CD14-positive monocyte (primary cell): ENCODE data around the gene FKBP2. TPM values are rescaled to one million over a fixed set of nuclear protein-coding genes. Genes with fewer than 3 reads are reported as not detected.

Source experiments
- DNase-seq, 3 donors: peaks; one replicate each; pipeline ENCODE4 v3.0.0-alpha.2; 2011 to 2022
- H2AFZ ChIP-seq: 2 replicates; pipeline ENCODE4 v1.6.0; 2012; ENCODE audit warnings: mild to moderate bottlenecking, low read depth, low read length, inconsistent platforms; ENCODE audit not compliant: insufficient read depth, poor library complexity, severe bottlenecking
- H3K27ac ChIP-seq, 2 donors: 1 replicate in 1 of 2; 2 replicates in 1 of 2; pipeline ENCODE4 v1.5.1; 2012 to 2013; ENCODE audit warnings: low read length in 2 of 2, control low read depth in 1 of 2, inconsistent platforms in 1 of 2, low read depth in 1 of 2, mild to moderate bottlenecking in 1 of 2
- H3K27me3 ChIP-seq, 2 donors: one replicate each; pipeline versions ENCODE4 v1.6.0 to v1.6.1; 2011 to 2013; ENCODE audit warnings: low read length in 2 of 2; ENCODE audit not compliant: control insufficient read depth in 2 of 2, insufficient read depth in 2 of 2
- H3K36me3 ChIP-seq, 2 donors: replicated peaks in 1 of 2; 1 replicate in 1 of 2; 2 replicates in 1 of 2; pipeline versions ENCODE4 v1.5.1 to v1.6.1; 2012 to 2013; ENCODE audit warnings: low read length in 2 of 2, control low read depth in 1 of 2, inconsistent platforms in 1 of 2, mild to moderate bottlenecking in 1 of 2; ENCODE audit not compliant: insufficient read depth in 2 of 2, control insufficient read depth in 1 of 2
- H3K4me1 ChIP-seq, 2 donors: 1 replicate in 1 of 2; 2 replicates in 1 of 2; pipeline versions ENCODE4 v1.5.1 to v1.6.1; 2012 to 2013; ENCODE audit warnings: low read length in 2 of 2, control low read depth in 1 of 2, inconsistent platforms in 1 of 2, mild to moderate bottlenecking in 1 of 2, moderate library complexity in 1 of 2; ENCODE audit not compliant: insufficient read depth in 2 of 2, control insufficient read depth in 1 of 2
- H3K4me2 ChIP-seq: replicated peaks from 2 replicates; pipeline ENCODE3; 2012; ENCODE audit warnings: low read length, moderate library complexity, mild to moderate bottlenecking; ENCODE audit not compliant: poor library complexity, severe bottlenecking; ENCODE audit errors: extremely low read depth
- H3K4me3 ChIP-seq, 3 experiments: fragments of 200-600 bp in 1 of 3; sonication (generic) in 1 of 3; replicated peaks in 1 of 3; 1 replicate in 2 of 3; 2 replicates in 1 of 3; pipeline ENCODE4 v1.5.1; 2011 to 2013; ENCODE audit warnings: low read length in 3 of 3, mild to moderate bottlenecking in 3 of 3, control low read depth in 2 of 3, low read depth in 2 of 3, inconsistent platforms in 1 of 3, moderate library complexity in 1 of 3
- H3K79me2 ChIP-seq: 2 replicates; pipeline ENCODE4 v1.6.0; 2012; ENCODE audit warnings: mild to moderate bottlenecking, control low read depth, inconsistent platforms, low read length, moderate library complexity; ENCODE audit not compliant: insufficient read depth
- H3K9ac ChIP-seq: 2 replicates; pipeline ENCODE4 v1.6.0; 2017; ENCODE audit warnings: low read length, mild to moderate bottlenecking; ENCODE audit not compliant: insufficient read depth, poor library complexity, severe bottlenecking
- H3K9me3 ChIP-seq, 2 donors: replicated peaks in 1 of 2; 1 replicate in 1 of 2; 2 replicates in 1 of 2; pipeline versions ENCODE4 v1.5.1 to v1.6.1; 2012 to 2013; ENCODE audit warnings: low read length in 2 of 2, control low read depth in 1 of 2; ENCODE audit not compliant: control insufficient read depth in 1 of 2, insufficient read depth in 1 of 2
- H4K20me1 ChIP-seq: 2 replicates; pipeline ENCODE4 v1.6.0; 2012; ENCODE audit warnings: mild to moderate bottlenecking, low read length, control low read depth, moderate library complexity; ENCODE audit not compliant: insufficient read depth
- H3K27ac Mint-ChIP-seq, 7 donors: one replicate each; pipeline ENCODE4 v1.8.0; 2020; ENCODE audit warnings: mild to moderate bottlenecking in 7 of 7, mixed read lengths in 7 of 7, moderate library complexity in 6 of 7, inconsistent platforms in 2 of 7
- H3K27me3 Mint-ChIP-seq, 3 donors: one replicate each; pipeline ENCODE4 v1.8.0; 2021 to 2022; ENCODE audit warnings: low read depth in 3 of 3, mild to moderate bottlenecking in 3 of 3, mixed read lengths in 3 of 3, moderate library complexity in 3 of 3, inconsistent platforms in 1 of 3
- H3K36me3 Mint-ChIP-seq, 2 donors: one replicate each; pipeline ENCODE4 v1.8.0; 2020; ENCODE audit warnings: mixed read lengths in 2 of 2, inconsistent platforms in 1 of 2, mild to moderate bottlenecking in 1 of 2
- H3K4me1 Mint-ChIP-seq: one replicate; pipeline ENCODE4 v1.8.0; 2020; ENCODE audit warnings: mild to moderate bottlenecking, mixed read lengths
- H3K4me3 Mint-ChIP-seq, 2 donors: one replicate each; pipeline ENCODE4 v1.8.0; 2020; ENCODE audit warnings: mild to moderate bottlenecking in 2 of 2, mixed read lengths in 2 of 2, moderate library complexity in 1 of 2
- H3K9me3 Mint-ChIP-seq, 7 donors: one replicate each; pipeline ENCODE4 v1.8.0; 2020 to 2022; ENCODE audit warnings: mixed read lengths in 7 of 7, mild to moderate bottlenecking in 6 of 7, moderate library complexity in 6 of 7, inconsistent platforms in 2 of 7
- WGBS: methylation state at CpG from one replicate; pipeline ENCODE4 v1.1.5; 2013; ENCODE audit warnings: missing lambda C conversion rate; ENCODE audit not compliant: insufficient coverage; 5-methylcytosine and 5-hydroxymethylcytosine counted together
- intact Hi-C, 2 donors: fragments of 100-400 bp; cut with micrococcal nuclease; formaldehyde crosslinking; loops; one replicate each; pipeline versions ENCODE4 v1.15.0 to v1.15.1; 2023
- polyA plus RNA-seq, 3 donors: library from polyadenylated mRNA; depleted of rRNA in 1 of 3; unstranded in 2 of 3; stranded (reverse) in 1 of 3; fragments of 300-500 nt in 2 of 3; fragments of >200 nt in 1 of 3; fragmentation: Illumina TruSeq in 2 of 3; gene quantifications; 1 replicate in 2 of 3; 2 replicates in 1 of 3; pipeline ENCODE4 v1.2.3, GENCODE V29; 2012 to 2021
- TF ChIP-seq, protein P1 (sequence below): fragments of 200-600 bp; IDR thresholded peaks from one replicate; pipeline ENCODE4 v1.8.0; 2022; ENCODE audit warnings: antibody characterized with exemption, mild to moderate bottlenecking

FKBP2 gene
- polyA plus RNA-seq, 3 donors: 38.9 to 80.7 (median 71.1) TPM

DNA sequence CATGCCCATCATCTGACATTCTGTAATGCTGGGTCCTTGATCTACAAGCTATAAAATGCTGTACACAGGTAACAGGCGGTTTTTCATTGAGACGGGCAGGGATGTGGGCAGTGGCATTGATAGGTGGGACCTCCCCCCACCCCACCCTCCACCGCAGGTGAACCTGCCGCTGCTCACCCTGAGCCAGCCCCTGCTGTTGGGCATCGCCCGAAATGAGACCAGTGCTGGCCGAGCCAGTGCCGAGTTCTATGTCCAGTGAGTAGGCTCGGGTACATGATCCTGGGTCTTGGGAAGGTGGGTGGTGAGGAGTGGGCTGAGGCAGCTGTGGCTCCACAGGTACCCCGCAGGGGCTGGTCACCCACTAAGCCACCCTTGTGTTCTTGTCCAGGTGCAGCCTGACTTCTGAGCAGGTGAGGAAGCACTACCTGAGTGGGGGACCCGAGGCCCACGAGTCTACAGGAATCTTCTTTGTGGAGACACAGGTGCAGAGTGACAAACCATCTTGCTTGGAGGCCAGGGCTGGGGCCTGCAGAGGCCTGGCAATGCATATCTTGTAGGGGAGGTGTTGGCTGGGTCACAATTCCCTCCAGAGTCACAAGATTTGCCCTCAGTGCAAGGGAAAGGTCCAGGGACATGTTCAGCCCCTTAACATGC, 11.7 kb upstream of the FKBP2 start:
- peaks cover 6 to 28% of the 10 kb centered on the region in 2 donors for H3K36me3 Mint-ChIP-seq
- peaks cover under 1 to 2% of the 10 kb centered on the region in 2 donors for H3K36me3 ChIP-seq
- H4K20me1 ChIP-seq: peaks cover 13% of the 10 kb centered on the region
- DNase-seq: no peak
- peaks cover 38% of the 10 kb centered on the region for H3K79me2 ChIP-seq
- peak overlapping the region in 6 of 7 donors; percentile 12 to 96 (median 70) for H3K27ac Mint-ChIP-seq
- H3K4me2 ChIP-seq: peak overlapping the region; percentile 98
- H3K27me3 ChIP-seq: peaks cover 0 to 7% of the 10 kb centered on the region in 2 donors
- peaks cover 57% of the 10 kb centered on the region for H3K4me1 Mint-ChIP-seq
- H3K27me3 Mint-ChIP-seq: peaks cover 10 to 14% (median 14%) of the 10 kb centered on the region in 3 donors
- no peaks in the 10 kb centered on the region for H3K9me3 ChIP-seq
- 86% methylated on average over 6 of the region's 12 CpGs for WGBS
- no peak overlapping the region for H3K9ac ChIP-seq
- peaks cover 58 to 77% of the 10 kb centered on the region in 2 donors for H3K4me1 ChIP-seq
- H3K4me3 Mint-ChIP-seq: peak overlapping the region; percentile 87 to 92
- H2AFZ ChIP-seq: no peak overlapping the region
- H3K27ac ChIP-seq: peak overlapping the region; percentile 88 to 89
- TF ChIP-seq, protein P1, sequence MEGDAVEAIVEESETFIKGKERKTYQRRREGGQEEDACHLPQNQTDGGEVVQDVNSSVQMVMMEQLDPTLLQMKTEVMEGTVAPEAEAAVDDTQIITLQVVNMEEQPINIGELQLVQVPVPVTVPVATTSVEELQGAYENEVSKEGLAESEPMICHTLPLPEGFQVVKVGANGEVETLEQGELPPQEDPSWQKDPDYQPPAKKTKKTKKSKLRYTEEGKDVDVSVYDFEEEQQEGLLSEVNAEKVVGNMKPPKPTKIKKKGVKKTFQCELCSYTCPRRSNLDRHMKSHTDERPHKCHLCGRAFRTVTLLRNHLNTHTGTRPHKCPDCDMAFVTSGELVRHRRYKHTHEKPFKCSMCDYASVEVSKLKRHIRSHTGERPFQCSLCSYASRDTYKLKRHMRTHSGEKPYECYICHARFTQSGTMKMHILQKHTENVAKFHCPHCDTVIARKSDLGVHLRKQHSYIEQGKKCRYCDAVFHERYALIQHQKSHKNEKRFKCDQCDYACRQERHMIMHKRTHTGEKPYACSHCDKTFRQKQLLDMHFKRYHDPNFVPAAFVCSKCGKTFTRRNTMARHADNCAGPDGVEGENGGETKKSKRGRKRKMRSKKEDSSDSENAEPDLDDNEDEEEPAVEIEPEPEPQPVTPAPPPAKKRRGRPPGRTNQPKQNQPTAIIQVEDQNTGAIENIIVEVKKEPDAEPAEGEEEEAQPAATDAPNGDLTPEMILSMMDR: no peak
- intact Hi-C loops: no loop called here
- H3K4me3 ChIP-seq: peak overlapping the region in 1 of 3 experiments; percentile 82
- peaks cover 0 to 8% (median 2%) of the 10 kb centered on the region in 7 donors for H3K9me3 Mint-ChIP-seq

DNA sequence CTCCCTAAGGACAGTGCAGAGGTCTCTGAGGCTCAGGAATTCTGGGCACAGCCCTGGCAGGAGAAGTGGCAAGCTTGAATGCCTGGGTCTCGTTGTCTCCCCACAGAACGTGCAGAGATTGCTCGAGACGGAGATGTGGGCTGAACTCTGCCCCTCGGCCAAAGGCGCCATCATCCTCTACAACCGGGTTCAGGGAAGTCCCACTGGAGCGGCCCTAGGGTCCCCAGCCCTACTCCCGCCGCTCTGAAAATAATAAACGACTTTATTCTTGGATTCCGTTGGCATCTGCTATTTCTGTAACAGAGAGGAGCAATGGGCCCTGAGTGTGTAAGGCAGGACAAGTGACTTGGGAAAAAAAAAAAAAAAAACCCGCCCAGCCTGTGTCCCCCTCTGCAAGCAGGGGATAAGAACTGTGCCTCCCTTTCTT, 11.1 kb upstream of the FKBP2 start:
- Histone ChIP-seq H3K79me2 (peaks cover 38% of the 10 kb centered on the region), H3K27ac (peak overlapping the region; percentile 88 to 89), H3K9me3 (no peaks in the 10 kb centered on the region), H3K4me2 (peak overlapping the region; percentile 98), H2AFZ (peak overlapping the region; percentile 71), H4K20me1 (peaks cover 7% of the 10 kb centered on the region), H3K27me3 (peaks cover 0 to 7% of the 10 kb centered on the region in 2 donors), H3K4me1 (peaks cover 55 to 73% of the 10 kb centered on the region in 2 donors), H3K36me3 (no peaks in the 10 kb centered on the region), H3K4me3 (peak overlapping the region; percentile 67 to 83 (median 82)), H3K9ac (peak overlapping the region; percentile 79)
- H3K27me3 Mint-ChIP-seq: peaks cover 10 to 15% (median 14%) of the 10 kb centered on the region in 3 donors
- intact Hi-C loops: no loop called here
- peaks cover 53% of the 10 kb centered on the region for H3K4me1 Mint-ChIP-seq
- DNase-seq: no peak
- H3K4me3 Mint-ChIP-seq: peak overlapping the region; percentile 87 to 92
- H3K36me3 Mint-ChIP-seq: peaks cover 6 to 28% of the 10 kb centered on the region in 2 donors
- WGBS: 48% methylated on average over 8 of the region's 13 CpGs
- peaks cover 0 to 8% (median 2%) of the 10 kb centered on the region in 7 donors for H3K9me3 Mint-ChIP-seq
- H3K27ac Mint-ChIP-seq: peak overlapping the region; percentile 87 to 96 (median 93)
- TF ChIP-seq, protein P1: no peak
